HG02938 (cell line): ENCODE data around the gene FOXP4.

Source experiments
- ATAC-seq: cut with Tn5 transposase; IDR thresholded peaks from one replicate; pipeline ENCODE4 v1.9.1; 2021; ENCODE audit warnings: mild to moderate bottlenecking, moderate library complexity; ENCODE audit not compliant: unreplicated experiment

Gene FOXP4

DNA sequence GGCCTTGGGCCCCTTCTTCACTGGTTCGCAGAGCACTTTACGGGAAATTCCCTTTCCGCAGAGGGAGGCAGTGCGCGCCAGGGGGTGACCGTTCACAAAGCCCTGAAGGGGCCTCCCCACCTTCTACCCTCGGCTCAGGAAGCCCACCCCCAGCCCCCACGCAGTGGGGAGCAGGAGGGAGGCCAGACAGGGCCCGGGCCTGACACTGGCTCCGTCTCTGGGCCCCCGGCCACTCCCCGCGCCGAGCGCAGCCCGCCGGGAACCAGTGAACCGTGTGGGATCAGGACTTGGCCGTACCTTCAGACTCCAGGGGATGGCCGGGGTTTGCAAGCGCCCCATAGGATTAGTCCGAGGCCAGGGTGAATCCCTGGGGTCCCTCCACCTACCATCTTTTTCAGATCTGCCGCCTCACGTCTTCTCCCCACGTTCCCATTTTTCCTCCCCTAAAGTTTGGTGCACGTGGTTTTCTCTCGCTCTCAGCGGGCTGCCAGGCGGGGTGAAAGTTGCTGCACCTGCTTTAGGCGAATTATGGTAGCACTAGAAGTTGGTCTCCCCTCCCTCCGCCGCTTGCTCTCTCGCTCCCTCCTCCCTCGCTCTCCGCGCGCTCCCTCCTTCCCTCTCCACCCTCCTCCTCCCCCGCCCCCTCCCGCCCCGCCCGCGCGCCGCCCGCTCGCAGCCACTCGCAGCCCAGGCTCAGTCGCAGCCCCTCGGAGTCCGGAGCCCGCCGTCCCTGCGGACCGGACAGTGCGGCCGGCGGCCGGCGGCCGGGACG, at the start of gene FOXP4:
Gene FOXP4 (plus strand): TSS at position 679 of the 772 bp plus-strand sequence. CDS start 19,380 bp downstream, outside the sequence.
- peak; percentile 78 for ATAC-seq

- no peak for ATAC-seq
These were observed 48.6 kb upstream of the FOXP4 start for GRCh38 chr6:41497573-41497972.

- no peak for ATAC-seq
These were observed 48.2 kb upstream of the FOXP4 start for GRCh38 chr6:41497994-41498393.

DNA sequence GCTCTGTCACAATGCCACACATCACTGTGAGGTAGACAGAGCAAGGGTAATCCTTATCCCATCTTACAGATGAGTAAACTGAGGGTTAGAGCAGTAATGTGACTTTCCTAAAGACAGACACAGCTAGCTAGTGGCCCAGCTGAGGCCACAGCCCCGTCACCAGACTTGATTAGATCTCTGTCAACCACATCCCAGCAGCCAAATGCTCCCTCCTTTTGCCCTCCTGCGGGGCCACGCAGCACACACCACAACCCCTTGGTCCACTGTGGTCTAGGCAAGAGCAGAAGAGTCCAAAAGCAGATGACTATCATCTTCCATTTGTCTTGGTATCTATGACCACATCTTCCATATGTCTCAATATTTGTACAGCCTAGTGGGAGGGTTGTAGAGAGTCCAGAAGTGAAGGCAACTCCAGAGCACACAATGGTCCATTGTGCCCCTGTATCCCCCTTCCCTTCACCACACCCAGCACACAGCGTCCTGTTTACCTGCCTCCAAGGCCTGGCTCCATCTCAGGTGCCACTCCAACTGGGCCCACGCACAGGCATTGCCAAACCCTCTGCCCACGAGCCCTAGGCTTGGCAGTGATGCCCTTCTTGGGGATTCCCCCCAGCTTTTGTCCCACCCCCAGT, 47.1 kb upstream of the FOXP4 start:
- no peak for ATAC-seq

GRCh38 chr6:41500561-41500960, 45.6 kb upstream of the FOXP4 start:
- ATAC-seq: no peak

DNA sequence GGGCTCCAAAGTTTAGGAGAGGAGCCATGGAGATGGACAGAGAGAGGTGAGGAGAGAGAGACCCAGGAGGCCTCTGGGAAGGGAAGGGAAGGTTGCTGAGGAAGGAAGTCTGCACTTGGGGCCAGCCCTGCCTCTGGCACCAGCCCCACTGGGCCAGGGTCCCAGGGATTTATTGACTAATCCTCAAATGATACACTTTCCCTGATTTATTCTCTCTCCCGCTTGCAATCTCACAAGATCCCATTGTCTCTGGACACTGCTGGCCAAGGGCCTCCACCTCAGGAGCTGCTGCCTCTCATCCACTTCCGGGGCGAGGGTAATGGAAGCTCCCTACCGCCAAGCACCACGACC, 43.6 kb upstream of the FOXP4 start:
- ATAC-seq: no peak

DNA sequence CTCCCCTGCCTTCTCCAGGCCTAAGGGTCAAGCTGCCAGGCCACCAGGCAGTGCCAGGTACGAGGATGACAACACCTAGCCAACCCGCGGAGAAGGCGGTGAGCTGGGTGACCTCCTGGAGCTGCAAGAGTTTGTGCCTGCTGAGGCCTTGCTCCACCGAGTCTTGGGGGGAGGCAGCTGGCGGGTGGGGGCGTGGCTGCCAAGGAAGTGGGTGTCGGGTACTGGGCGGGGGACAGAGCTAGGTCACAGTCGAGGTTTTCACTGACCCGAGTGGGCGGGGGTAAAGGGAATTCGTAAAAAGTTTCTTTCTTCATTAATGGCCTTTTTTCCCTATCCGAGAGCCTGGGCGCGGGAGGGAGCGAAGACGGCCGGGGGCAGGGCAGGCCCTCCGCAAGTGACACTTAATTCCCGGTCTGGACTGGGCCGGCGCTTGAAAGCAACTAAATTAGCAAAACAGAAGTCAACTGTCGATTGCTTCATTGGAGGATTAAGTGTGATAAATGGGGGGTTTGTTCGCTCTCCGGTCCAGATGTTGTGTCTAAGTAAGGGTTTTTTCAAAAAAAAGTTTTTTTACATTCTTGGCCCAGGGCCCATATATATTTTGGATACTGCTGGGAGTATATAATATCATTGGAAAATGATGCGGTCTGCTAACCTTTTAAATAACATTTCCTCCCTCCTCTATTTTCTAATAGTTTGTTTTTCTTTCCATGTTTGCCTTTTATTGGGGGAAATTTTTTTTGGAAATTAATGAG, 43.1 kb upstream of the FOXP4 start:
- ATAC-seq: no peak

DNA sequence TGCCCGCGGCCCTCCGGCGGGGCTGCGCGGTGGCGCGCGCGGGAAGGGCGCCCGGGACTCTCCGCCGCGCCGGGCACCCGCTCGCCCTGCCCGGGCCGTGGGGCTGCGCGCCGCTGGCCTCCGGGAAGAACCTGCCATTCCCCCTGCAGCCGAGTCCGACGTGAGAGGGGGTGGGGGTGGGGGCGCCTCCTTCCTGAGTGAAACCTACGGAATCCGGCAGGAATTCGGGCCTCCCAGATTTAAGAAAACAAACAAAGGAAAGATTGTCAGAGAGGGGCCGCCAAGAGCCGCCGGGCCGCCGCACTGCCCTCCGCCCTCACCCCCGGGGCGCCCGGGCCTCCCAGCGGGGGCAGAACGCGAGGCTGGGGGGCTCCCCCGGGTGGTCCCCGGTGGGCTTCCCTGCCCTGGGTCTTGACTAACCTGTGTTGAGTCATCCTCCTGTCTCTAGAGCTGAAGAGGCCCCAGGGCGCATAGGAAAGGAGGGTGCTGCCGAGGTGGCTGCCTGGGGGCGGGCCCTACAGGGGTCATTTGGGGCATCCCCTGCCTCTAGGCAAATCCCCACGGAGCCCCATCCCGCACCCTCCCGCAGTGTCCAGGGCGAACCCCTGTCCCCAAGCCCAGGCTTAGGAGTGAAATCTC, 42.2 kb upstream of the FOXP4 start:
- no peak for ATAC-seq

DNA sequence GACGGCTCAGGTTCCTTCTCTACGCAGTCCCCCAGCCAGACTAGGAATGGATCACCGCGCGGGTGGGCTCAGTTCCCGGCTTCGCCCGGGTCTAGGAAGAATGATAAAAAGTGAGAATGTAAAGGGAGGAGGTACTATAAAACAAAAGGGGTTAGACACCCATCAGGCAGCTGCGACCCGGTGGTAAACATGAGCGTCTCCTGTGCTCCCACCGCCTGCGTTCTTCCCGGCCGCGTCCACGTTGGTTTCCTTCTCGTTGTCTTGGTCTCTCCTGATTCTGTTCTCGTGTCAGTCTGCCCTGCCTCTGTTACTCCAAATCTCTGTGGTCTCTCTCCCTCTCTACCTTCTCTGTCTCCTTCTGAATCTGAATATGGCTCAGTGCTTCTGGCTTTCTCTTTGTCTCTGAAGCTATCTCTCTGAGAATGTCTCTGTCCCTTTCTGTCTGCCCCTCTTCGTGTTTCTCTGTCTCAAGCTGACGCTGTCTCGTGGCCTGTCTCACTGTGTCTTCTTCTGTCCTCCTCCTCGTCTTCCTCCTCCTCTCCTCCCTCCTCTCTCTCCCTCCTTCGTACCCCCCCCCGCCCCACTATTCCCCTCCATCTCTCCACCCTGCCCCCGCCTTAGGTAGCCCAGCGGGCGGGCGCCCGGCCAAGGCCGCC, 41.6 kb upstream of the FOXP4 start:
- ATAC-seq: no peak

GRCh38 chr6:41505122-41506049, 40.8 kb upstream of the FOXP4 start:
- peak; percentile 60 for ATAC-seq

DNA sequence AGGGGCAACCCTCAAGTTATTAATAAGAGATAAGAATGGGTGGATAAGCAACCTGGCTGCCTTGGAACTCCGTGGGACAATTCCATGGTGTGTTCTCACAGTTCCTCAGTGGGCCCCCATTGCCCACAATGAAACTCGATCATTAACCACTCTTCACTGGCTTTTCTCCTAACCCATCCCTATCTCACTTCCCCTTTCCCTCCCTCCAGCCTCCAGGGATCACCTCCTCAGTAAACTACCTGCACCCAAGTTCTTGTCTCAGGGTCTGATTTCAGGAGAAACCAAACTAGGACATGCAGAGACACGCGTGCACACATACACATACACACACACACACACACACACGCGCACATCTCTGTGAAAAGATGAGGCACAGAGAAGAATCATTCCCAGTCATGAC, 37.7 kb upstream of the FOXP4 start:
- ATAC-seq: no peak

DNA sequence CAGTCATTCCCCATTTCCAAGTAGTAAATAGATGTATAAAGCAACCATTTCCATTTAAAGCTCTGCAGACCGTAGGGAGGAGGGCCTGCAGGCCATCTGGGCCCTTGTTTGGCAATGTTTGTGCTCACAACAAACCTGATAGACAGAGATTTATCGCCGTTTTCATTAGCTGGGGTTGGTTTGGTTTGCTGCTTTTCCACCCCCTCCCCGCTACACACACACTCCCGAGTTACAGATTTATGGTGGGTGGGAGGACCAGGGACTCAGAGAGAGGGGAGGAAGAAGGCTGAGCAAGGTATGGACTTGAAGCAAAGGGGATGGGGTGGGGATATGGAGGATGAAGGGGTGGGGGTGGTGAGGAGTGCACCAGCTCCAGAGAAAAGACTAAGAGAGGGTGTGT, 36.6 kb upstream of the FOXP4 start:
- no peak for ATAC-seq

DNA sequence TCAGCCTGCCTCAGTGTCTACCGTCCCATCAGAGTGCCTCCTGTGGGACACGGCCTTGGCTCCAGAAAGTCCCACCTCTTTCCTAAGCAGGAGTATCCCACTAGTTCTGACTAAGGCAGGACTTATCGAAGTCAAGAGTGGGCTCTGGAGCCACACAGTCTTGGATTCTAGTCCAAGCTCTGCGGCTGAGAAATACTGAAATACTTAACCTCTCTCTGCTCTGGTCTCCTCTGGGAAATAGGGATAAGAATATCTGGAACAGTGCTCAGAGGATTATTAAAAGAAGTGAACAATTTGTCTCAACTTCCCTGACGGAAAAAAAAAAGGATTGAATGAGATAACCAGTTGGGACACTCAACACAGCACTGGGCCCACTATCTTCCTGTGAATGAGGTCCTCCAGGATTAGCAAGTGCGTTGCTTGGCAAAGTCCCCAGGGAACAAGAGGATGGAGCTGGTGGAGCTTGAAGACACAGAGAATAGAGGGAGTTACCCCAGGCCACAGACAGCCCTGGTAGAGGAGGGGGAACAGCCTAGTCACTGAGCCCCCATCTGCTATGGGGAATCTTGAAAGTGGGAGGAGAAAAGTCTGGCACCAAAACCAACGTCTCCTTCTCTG, 34.6 kb upstream of the FOXP4 start:
- ATAC-seq: no peak

- ATAC-seq: no peak
These were observed 34.0 kb upstream of the FOXP4 start for GRCh38 chr6:41512146-41512701.

- no peak for ATAC-seq
These were observed 30.2 kb upstream of the FOXP4 start for GRCh38 chr6:41515995-41516394.

DNA sequence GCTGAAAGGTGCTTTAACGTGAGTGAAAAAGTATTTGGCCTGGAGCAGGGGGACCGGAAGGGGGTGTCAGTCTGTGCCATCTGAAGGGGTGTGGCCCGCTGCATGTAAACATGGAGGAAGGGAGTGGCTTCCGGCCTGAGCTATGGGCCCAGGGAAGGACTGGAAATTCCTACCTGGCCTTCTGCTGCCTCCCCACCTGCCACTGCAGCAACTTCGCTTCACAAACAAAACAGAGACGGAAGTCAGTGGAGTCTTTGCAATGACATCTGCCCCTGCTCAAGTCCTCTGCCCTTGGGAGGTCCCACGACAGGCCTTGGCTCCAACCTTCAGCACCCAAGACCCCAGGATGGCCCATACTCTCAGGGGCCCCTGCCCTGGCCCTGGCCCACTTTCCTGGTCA, 28.1 kb upstream of the FOXP4 start:
- no peak for ATAC-seq

- no peak for ATAC-seq
These were observed 26.9 kb upstream of the FOXP4 start for GRCh38 chr6:41519305-41519744.

- no peak for ATAC-seq
These were observed 26.2 kb upstream of the FOXP4 start for GRCh38 chr6:41519745-41520699.
